RKO (cell line): ENCODE measurements around the gene MYRIP.
"Not testable (repeated sequence)": the region's sequence is repeated elsewhere in the genome, so short reads cannot be mapped to it uniquely, and the experiment has no call there.

ENCODE experiments used
- DNase-seq: peaks from one replicate; pipeline ENCODE4 v3.0.0-alpha.2; 2016; ENCODE audit warnings: low spot score

MYRIP gene

GRCh38 chr3:40084424-40084823 is 275.0 kb downstream of the MYRIP start:
- DNase-seq: not testable (repeated sequence)

DNA sequence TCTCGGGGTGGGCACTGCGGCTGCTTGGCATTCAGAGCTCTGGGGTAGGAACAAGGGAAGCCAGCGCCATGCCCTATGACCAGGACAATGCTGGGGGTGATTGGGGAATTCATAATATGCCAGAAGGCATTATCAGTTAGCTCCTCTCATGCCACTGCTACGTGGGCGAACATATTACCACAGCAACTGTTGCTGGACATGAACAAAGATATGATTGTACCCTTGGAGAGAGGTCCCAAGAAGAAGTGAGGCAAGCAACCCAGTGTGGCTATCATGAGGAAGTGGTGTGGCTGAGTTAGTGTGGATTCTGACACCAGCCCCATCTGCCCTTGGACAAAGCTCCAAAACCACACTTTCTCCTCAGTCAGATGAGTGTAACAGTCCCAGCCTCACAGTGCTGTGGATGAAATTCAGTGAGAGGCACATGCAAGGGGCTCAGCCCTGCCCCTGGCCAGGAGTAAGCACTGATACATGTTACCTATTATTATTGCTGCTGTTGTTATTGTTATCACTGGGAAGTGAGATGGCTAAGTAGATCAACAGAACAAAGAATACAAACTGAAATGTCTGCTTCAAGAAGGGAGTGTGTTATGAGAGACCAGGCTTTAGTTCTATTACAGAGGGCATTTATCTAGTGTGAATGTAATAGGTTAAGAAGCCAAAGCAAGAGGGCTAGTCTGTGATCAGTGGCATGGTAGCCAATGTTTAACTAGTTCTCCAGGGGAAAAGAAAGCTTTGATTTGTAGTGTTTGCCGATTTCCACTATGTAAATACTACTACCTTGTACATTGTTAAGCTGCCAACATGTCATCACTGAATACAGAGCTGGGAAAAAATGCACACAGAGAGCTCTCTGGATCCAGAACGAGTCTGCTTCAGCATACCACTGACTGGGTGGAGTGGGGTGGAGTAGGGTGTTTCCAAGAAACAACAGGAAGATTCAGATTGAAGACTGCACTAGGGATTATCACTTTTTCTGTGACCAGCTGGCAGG is 277.8 kb downstream of the MYRIP start:
- DNase-seq: no peak

- DNase-seq: no peak
Observed at GRCh38 chr3:40088527-40089170, 279.2 kb downstream of the MYRIP start.

- DNase-seq: no peak
Observed at GRCh38 chr3:40096661-40097111, 287.3 kb downstream of the MYRIP start.

- no peak for DNase-seq
Observed at GRCh38 chr3:40097131-40098117, 288.0 kb downstream of the MYRIP start.

DNA sequence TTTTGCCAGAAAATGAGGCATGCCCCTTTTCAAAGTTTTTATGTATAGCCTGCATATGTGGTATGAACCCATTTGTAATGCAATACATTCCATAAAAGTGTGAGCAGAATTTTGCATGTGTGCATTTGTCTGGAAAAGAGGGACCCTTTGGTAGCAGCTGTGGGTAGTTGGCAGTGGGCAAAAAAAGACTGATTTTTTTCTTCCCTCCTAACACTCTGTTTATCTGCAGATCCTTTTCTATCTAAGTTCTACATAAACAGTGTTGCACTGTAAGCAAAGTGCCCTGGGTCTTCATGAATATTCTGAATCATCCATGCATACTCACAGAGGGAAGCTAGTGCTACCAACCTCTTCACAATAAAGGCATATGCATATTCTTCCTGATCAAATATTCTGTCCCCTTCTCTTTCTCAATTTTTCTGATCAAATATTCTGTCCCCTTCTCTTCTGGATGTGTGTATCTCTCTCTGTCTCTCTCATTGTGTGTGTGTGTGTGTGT is 288.9 kb downstream of the MYRIP start:
- no peak for DNase-seq

DNA sequence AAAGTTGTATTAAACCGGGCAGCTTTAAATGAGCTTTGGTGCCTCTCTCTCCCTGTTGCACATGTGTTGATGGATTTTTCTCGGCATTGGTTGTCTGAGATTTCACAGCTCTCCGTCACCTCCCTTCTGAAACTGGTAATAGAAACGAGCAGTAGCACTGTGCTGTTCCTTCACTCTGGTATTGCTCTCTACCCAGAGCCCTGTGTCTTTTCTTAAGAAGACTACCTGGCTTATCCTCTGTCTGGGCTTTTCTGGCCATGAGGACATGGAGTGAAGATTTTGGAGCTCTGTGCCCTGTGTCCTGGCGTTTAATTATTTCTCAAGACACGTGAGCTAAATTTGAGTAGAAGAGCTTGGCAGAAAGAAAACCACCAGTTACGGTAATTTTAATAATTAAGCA is 290.5 kb downstream of the MYRIP start:
- no peak for DNase-seq

DNA sequence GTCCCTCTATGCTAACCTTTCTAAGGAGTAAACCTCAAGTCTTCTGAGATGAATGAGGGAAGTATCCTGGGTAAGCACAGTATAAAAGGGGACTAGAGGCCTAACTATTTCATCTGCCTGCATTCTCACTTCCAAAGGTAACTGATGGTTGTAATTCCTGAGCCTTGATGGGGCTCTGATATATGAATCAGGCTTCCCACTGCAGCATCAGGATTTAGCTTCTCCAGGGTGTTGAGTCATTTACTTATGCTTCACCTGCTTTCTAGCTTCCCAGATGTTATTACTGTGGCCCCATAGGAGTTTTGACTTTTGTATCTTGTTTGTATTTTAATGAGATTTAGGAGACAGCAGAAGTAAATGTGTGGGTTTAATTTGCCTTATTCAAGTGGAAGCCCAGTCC is 292.8 kb downstream of the MYRIP start:
- no peak for DNase-seq

- DNase-seq: no peak
Observed at GRCh38 chr3:40103829-40104228, 294.4 kb downstream of the MYRIP start.

DNA sequence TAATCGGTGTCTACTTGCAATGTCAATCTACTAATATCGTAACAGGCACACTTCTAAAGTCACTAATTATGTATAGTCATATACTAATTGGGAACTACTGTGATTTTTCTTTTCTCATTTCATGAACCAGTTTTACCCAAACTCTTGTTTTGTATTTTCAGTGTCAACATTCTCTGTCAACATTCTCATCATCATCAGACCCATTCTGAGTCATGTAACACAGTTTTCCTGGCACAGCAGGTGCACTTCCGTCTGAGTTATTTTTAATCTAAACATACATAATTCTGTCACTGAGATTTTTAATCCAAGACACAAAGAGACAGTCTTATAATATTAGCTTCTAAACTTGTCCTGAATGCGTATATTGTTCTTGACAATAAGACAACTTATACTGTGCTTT is 295.0 kb downstream of the MYRIP start:
- DNase-seq: no peak

DNA sequence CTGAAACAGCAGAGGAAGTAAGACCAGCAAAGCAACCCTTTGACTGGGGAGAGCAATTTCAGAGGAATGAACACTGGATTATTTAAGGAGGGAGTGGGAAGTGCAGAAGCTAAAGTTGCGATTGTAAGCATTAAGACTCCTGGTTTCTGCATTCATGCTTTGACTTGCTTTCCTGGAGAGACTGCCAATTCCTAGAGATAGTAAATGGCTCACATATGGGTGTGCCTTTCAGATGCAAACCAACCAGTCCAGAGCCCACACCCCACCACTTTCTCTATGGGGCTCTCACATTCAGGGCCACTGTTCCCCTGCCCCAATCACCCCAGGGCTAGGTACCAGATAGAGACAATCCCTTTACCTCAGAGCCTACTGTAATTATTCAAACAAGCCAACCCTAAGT is 299.2 kb downstream of the MYRIP start:
- no peak for DNase-seq

- DNase-seq: no peak
Observed at GRCh38 chr3:40109641-40110490, 300.5 kb downstream of the MYRIP start.

GRCh38 chr3:40116478-40117177 is 307.2 kb downstream of the MYRIP start:
- no peak for DNase-seq

- DNase-seq: no peak
Observed at GRCh38 chr3:40118091-40118490, 308.7 kb downstream of the MYRIP start.

- no peak for DNase-seq
Observed at GRCh38 chr3:40120067-40120692, 310.8 kb downstream of the MYRIP start.

GRCh38 chr3:40120806-40121205 is 311.4 kb downstream of the MYRIP start:
- peak; percentile 8 for DNase-seq

GRCh38 chr3:40124918-40125317 is 315.5 kb downstream of the MYRIP start:
- no peak for DNase-seq

GRCh38 chr3:40128166-40128565 is 318.8 kb downstream of the MYRIP start:
- no peak for DNase-seq

DNA sequence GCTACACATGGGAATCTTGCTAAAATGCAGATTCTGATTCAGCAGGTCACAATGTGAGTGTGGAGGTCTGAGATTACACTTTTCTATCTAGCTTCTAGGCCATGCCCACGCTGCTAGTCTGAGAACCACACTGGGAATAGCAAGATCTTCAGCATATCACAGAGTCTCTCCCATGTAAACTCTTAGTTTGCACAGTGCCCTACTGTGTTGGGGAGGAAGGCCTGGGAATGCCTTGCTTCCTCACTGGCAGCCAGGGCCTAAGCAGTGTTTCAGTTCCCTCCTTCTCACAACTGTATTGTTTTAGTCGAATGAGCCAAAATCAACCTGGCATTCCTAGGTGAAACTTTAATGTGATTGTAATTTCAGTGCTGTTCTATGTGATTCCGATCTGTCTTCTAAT is 320.1 kb downstream of the MYRIP start:
- no peak for DNase-seq

DNA sequence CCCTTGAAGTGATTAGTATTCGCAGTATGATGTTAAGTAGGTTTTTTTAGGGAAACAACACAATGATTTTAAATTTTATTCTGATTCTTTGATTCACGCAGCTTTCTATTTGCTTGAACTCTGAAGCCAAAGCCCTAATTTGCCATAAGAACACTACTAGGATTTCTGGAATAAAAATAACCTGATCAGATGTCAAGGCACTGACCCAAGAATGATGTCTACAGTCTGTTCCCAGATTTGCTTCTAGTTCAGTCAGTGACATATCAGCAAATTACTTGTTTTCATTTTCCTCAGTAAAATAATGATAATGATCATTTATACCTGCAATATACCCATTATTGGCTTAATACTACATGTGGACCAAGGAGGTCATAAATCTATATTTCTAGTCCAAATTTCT is 320.6 kb downstream of the MYRIP start:
- no peak for DNase-seq
